Amniotic epithelial cell (primary cell): ENCODE results near the gene USP49.
"Not testable (repeated sequence)": the region's sequence is repeated elsewhere in the genome, so short reads cannot be mapped to it uniquely, and the experiment has no call there.

Experiments used
- DNase-seq: peaks from one replicate; pipeline ENCODE4 v3.0.0-alpha.2; 2010; ENCODE audit warnings: low read depth

The USP49 gene

GRCh38 chr6:41811946-41812345, 83.2 kb downstream of the USP49 start:
- DNase-seq = not testable (repeated sequence)

- no peak for DNase-seq
Measured at GRCh38 chr6:41811095-41811494, 84.1 kb downstream of the USP49 start.

- DNase-seq = no peak
Measured at GRCh38 chr6:41805830-41806774, 89.1 kb downstream of the USP49 start.

GRCh38 chr6:41801380-41801779, 93.8 kb downstream of the USP49 start:
- DNase-seq = peak; percentile 11

GRCh38 chr6:41799559-41799911, 95.6 kb downstream of the USP49 start:
- no peak for DNase-seq

GRCh38 chr6:41798901-41799558, 96.1 kb downstream of the USP49 start:
- no peak for DNase-seq

GRCh38 chr6:41796474-41796873, 98.7 kb downstream of the USP49 start:
- DNase-seq = no peak

- DNase-seq = no peak
Measured at GRCh38 chr6:41791984-41792383, 103.2 kb downstream of the USP49 start.

- no peak for DNase-seq
Measured at GRCh38 chr6:41791305-41791704, 103.9 kb downstream of the USP49 start.

- DNase-seq = no peak
Measured at GRCh38 chr6:41790045-41790444, 105.1 kb downstream of the USP49 start.

GRCh38 chr6:41789390-41789724, 105.8 kb downstream of the USP49 start:
- DNase-seq = no peak

GRCh38 chr6:41787219-41787917, 107.8 kb downstream of the USP49 start, which contains the start of gene TOMM6:
TSS of gene TOMM6 (plus strand) at chr6:41787694. CDS start at chr6:41787698, 4 bp downstream.
- DNase-seq = peak; percentile 91

GRCh38 chr6:41786451-41787218, 108.5 kb downstream of the USP49 start:
- DNase-seq = peak; percentile 58

GRCh38 chr6:41785689-41786450, 109.3 kb downstream of the USP49 start:
- DNase-seq = peak; percentile 12

- DNase-seq = no peak
Measured at GRCh38 chr6:41785254-41785653, 109.9 kb downstream of the USP49 start.

- DNase-seq = no peak
Measured at GRCh38 chr6:41784581-41785171, 110.5 kb downstream of the USP49 start.

GRCh38 chr6:41783106-41783780, 111.9 kb downstream of the USP49 start:
- no peak for DNase-seq

- no peak for DNase-seq
Measured at GRCh38 chr6:41781366-41781730, 113.8 kb downstream of the USP49 start.

GRCh38 chr6:41780551-41781365, 114.4 kb downstream of the USP49 start, which contains the start of gene PRICKLE4:
TSS of gene PRICKLE4 (plus strand) at chr6:41780782. CDS start at chr6:41783474, 2,692 bp downstream.
- DNase-seq = peak; percentile 24
